ENCODE data around the gene NAMPT.

The NAMPT gene

GRCh38 chr7:106255246-106255645 lies 29.5 kb downstream of the NAMPT start:
- peaks cover 5% of the 10 kb centered on the region; the same call in 1 of the 2 replicates for H3K36me3 ChIP-seq (ENCODE audit: control insufficient read depth, insufficient read depth, low read length)
- no peaks in the 10 kb centered on the region for H3K27me3 ChIP-seq (ENCODE audit: control insufficient read depth, insufficient read depth, low read length)
- no peak overlapping the region for H3K27ac ChIP-seq (ENCODE audit: low read length)
- no peak overlapping the region for H3K4me3 ChIP-seq (ENCODE audit: low read length)
- no peaks in the 10 kb centered on the region for H3K9me3 ChIP-seq (ENCODE audit: control insufficient read depth, insufficient read depth, low read length)
- no peaks in the 10 kb centered on the region for H3K4me1 ChIP-seq (ENCODE audit: control insufficient read depth, insufficient read depth, low read length)
- no CpG with 5 or more reads among the region's 1 CpG for WGBS (ENCODE audit: insufficient coverage, insufficient read length)
- no peak for DNase-seq (ENCODE audit: low read depth, low spot score)

- H3K27ac ChIP-seq (ENCODE audit: low read length), result no peak overlapping the region
- no CpG with 5 or more reads among the region's 4 CpGs for WGBS (ENCODE audit: insufficient coverage, insufficient read length)
- no peaks in the 10 kb centered on the region for H3K27me3 ChIP-seq (ENCODE audit: control insufficient read depth, insufficient read depth, low read length)
- no peak overlapping the region for H3K4me3 ChIP-seq (ENCODE audit: low read length)
- peaks cover 5% of the 10 kb centered on the region; the same call in 1 of the 2 replicates for H3K36me3 ChIP-seq (ENCODE audit: control insufficient read depth, insufficient read depth, low read length)
- no peaks in the 10 kb centered on the region for H3K9me3 ChIP-seq (ENCODE audit: control insufficient read depth, insufficient read depth, low read length)
- no peaks in the 10 kb centered on the region for H3K4me1 ChIP-seq (ENCODE audit: control insufficient read depth, insufficient read depth, low read length)
- DNase-seq (ENCODE audit: low read depth, low spot score), result no peak
These were observed 30.2 kb downstream of the NAMPT start for GRCh38 chr7:106254525-106255116.

GRCh38 chr7:106252568-106252967 lies 32.2 kb downstream of the NAMPT start:
- H3K9me3 ChIP-seq (ENCODE audit: control insufficient read depth, insufficient read depth, low read length), result no peaks in the 10 kb centered on the region
- no peak for DNase-seq (ENCODE audit: low read depth, low spot score)
- peaks cover 2% of the 10 kb centered on the region; the same call in 1 of the 2 replicates for H3K36me3 ChIP-seq (ENCODE audit: control insufficient read depth, insufficient read depth, low read length)
- H3K27me3 ChIP-seq (ENCODE audit: control insufficient read depth, insufficient read depth, low read length), result no peaks in the 10 kb centered on the region
- no peak overlapping the region for H3K4me3 ChIP-seq (ENCODE audit: low read length)
- no peak overlapping the region for H3K27ac ChIP-seq (ENCODE audit: low read length)
- no peaks in the 10 kb centered on the region for H3K4me1 ChIP-seq (ENCODE audit: control insufficient read depth, insufficient read depth, low read length)
- no CpG with 5 or more reads among the region's 3 CpGs for WGBS (ENCODE audit: insufficient coverage, insufficient read length)

- Histone ChIP-seq H3K27me3 (ENCODE audit: control insufficient read depth, insufficient read depth, low read length) (no peaks in the 10 kb centered on the region), H3K9me3 (ENCODE audit: control insufficient read depth, insufficient read depth, low read length) (no peaks in the 10 kb centered on the region), H3K36me3 (ENCODE audit: control insufficient read depth, insufficient read depth, low read length) (peaks cover 2% of the 10 kb centered on the region; the same call in 1 of the 2 replicates), H3K4me1 (ENCODE audit: control insufficient read depth, insufficient read depth, low read length) (no peaks in the 10 kb centered on the region), H3K4me3 (ENCODE audit: low read length) (no peak overlapping the region), H3K27ac (ENCODE audit: low read length) (no peak overlapping the region)
- WGBS (ENCODE audit: insufficient coverage, insufficient read length), result no CpG with 5 or more reads among the region's 4 CpGs
- DNase-seq (ENCODE audit: low read depth, low spot score), result no peak
These were observed 35.3 kb downstream of the NAMPT start for GRCh38 chr7:106249488-106249887.

- H3K27me3 ChIP-seq (ENCODE audit: control insufficient read depth, insufficient read depth, low read length), result no peaks in the 10 kb centered on the region
- no peaks in the 10 kb centered on the region; the same call in 1 of the 2 replicates for H3K9me3 ChIP-seq (ENCODE audit: control insufficient read depth, insufficient read depth, low read length)
- H3K27ac ChIP-seq (ENCODE audit: low read length), result no peak overlapping the region
- no peak overlapping the region for H3K4me3 ChIP-seq (ENCODE audit: low read length)
- no peak for DNase-seq (ENCODE audit: low read depth, low spot score)
- no CpG with 5 or more reads among the region's 2 CpGs for WGBS (ENCODE audit: insufficient coverage, insufficient read length)
- peaks cover 2% of the 10 kb centered on the region; the same call in 1 of the 2 replicates for H3K36me3 ChIP-seq (ENCODE audit: control insufficient read depth, insufficient read depth, low read length)
- H3K4me1 ChIP-seq (ENCODE audit: control insufficient read depth, insufficient read depth, low read length), result no peaks in the 10 kb centered on the region
These were observed 36.2 kb downstream of the NAMPT start for GRCh38 chr7:106248600-106248999.

GRCh38 chr7:106247841-106248240 lies 36.9 kb downstream of the NAMPT start:
- Histone ChIP-seq H3K4me3 (ENCODE audit: low read length) (no peak overlapping the region), H3K4me1 (ENCODE audit: control insufficient read depth, insufficient read depth, low read length) (no peaks in the 10 kb centered on the region), H3K36me3 (ENCODE audit: control insufficient read depth, insufficient read depth, low read length) (peaks cover 2% of the 10 kb centered on the region; the same call in 1 of the 2 replicates), H3K9me3 (ENCODE audit: control insufficient read depth, insufficient read depth, low read length) (no peaks in the 10 kb centered on the region; the same call in 1 of the 2 replicates), H3K27me3 (ENCODE audit: control insufficient read depth, insufficient read depth, low read length) (no peaks in the 10 kb centered on the region), H3K27ac (ENCODE audit: low read length) (no peak overlapping the region)
- no CpG with 5 or more reads among the region's 4 CpGs for WGBS (ENCODE audit: insufficient coverage, insufficient read length)
- DNase-seq (ENCODE audit: low read depth, low spot score), result no peak

- H3K27me3 ChIP-seq (ENCODE audit: control insufficient read depth, insufficient read depth, low read length), result no peaks in the 10 kb centered on the region
- H3K4me3 ChIP-seq (ENCODE audit: low read length), result no peak overlapping the region
- no peaks in the 10 kb centered on the region for H3K4me1 ChIP-seq (ENCODE audit: control insufficient read depth, insufficient read depth, low read length)
- no peak overlapping the region for H3K27ac ChIP-seq (ENCODE audit: low read length)
- peaks cover 2% of the 10 kb centered on the region; the same call in 1 of the 2 replicates for H3K36me3 ChIP-seq (ENCODE audit: control insufficient read depth, insufficient read depth, low read length)
- H3K9me3 ChIP-seq (ENCODE audit: control insufficient read depth, insufficient read depth, low read length), result no peaks in the 10 kb centered on the region; the same call in 1 of the 2 replicates
- WGBS (ENCODE audit: insufficient coverage, insufficient read length), result no CpG with 5 or more reads among the region's 5 CpGs
- no peak for DNase-seq (ENCODE audit: low read depth, low spot score)
These were observed 37.7 kb downstream of the NAMPT start for GRCh38 chr7:106246902-106247711.

GRCh38 chr7:106243893-106244292 lies 40.9 kb downstream of the NAMPT start:
- H3K4me1 ChIP-seq (ENCODE audit: control insufficient read depth, insufficient read depth, low read length), result no peaks in the 10 kb centered on the region
- no peak overlapping the region for H3K4me3 ChIP-seq (ENCODE audit: low read length)
- DNase-seq (ENCODE audit: low read depth, low spot score), result no peak
- no peak overlapping the region for H3K27ac ChIP-seq (ENCODE audit: low read length)
- no peaks in the 10 kb centered on the region; the same call in 1 of the 2 replicates for H3K9me3 ChIP-seq (ENCODE audit: control insufficient read depth, insufficient read depth, low read length)
- WGBS (ENCODE audit: insufficient coverage, insufficient read length), result no CpG with 5 or more reads among the region's 2 CpGs
- no peaks in the 10 kb centered on the region for H3K36me3 ChIP-seq (ENCODE audit: control insufficient read depth, insufficient read depth, low read length)
- no peaks in the 10 kb centered on the region for H3K27me3 ChIP-seq (ENCODE audit: control insufficient read depth, insufficient read depth, low read length)

GRCh38 chr7:106239406-106239805 lies 45.4 kb downstream of the NAMPT start:
- Histone ChIP-seq H3K9me3 (ENCODE audit: control insufficient read depth, insufficient read depth, low read length) (no peaks in the 10 kb centered on the region; the same call in 1 of the 2 replicates), H3K27me3 (ENCODE audit: control insufficient read depth, insufficient read depth, low read length) (no peaks in the 10 kb centered on the region), H3K4me1 (ENCODE audit: control insufficient read depth, insufficient read depth, low read length) (no peaks in the 10 kb centered on the region), H3K4me3 (ENCODE audit: low read length) (no peak overlapping the region), H3K27ac (ENCODE audit: low read length) (no peak overlapping the region), H3K36me3 (ENCODE audit: control insufficient read depth, insufficient read depth, low read length) (no peaks in the 10 kb centered on the region)
- DNase-seq (ENCODE audit: low read depth, low spot score), result no peak
- no CpG with 5 or more reads among the region's 3 CpGs for WGBS (ENCODE audit: insufficient coverage, insufficient read length)

- no peak for DNase-seq (ENCODE audit: low read depth, low spot score)
- Histone ChIP-seq H3K27me3 (ENCODE audit: control insufficient read depth, insufficient read depth, low read length) (no peaks in the 10 kb centered on the region), H3K27ac (ENCODE audit: low read length) (no peak overlapping the region), H3K36me3 (ENCODE audit: control insufficient read depth, insufficient read depth, low read length) (no peaks in the 10 kb centered on the region), H3K4me1 (ENCODE audit: control insufficient read depth, insufficient read depth, low read length) (no peaks in the 10 kb centered on the region), H3K9me3 (ENCODE audit: control insufficient read depth, insufficient read depth, low read length) (no peaks in the 10 kb centered on the region), H3K4me3 (ENCODE audit: low read length) (no peak overlapping the region)
- WGBS (ENCODE audit: insufficient coverage, insufficient read length), result no CpG with 5 or more reads among the region's 5 CpGs
These were observed 46.0 kb downstream of the NAMPT start for GRCh38 chr7:106238830-106239229.
